Fibroblast of the aortic adventitia (primary cell): ENCODE measurements around the gene GDPD5. TPM values are rescaled to one million over a fixed set of nuclear protein-coding genes. Genes with fewer than 3 reads are reported as not detected.

Source experiments
- DNase-seq: peaks from one replicate; pipeline ENCODE4 v3.0.0-alpha.2; 2010; ENCODE audit warnings: low read depth
- H3K4me3 ChIP-seq: 2 replicates; pipeline ENCODE4 v1.5.1; 2011; ENCODE audit warnings: low read depth, mild to moderate bottlenecking, control low read depth, low read length, moderate library complexity
- total RNA-seq: library from RNA; depleted of rRNA; stranded (reverse); fragments of >200 nt; gene quantifications from 2 replicates; pipeline ENCODE4 v1.2.3, GENCODE V29; 2012; ENCODE audit warnings: low replicate concordance
- TF ChIP-seq, protein P1 (sequence below): IDR thresholded peaks from 2 replicates; pipeline ENCODE4 v1.5.1; 2011; ENCODE audit warnings: mild to moderate bottlenecking, low read length, control low read depth, inconsistent platforms; ENCODE audit not compliant: insufficient read depth

Gene GDPD5
- total RNA-seq, 1 donor, result 5.3 TPM

DNA sequence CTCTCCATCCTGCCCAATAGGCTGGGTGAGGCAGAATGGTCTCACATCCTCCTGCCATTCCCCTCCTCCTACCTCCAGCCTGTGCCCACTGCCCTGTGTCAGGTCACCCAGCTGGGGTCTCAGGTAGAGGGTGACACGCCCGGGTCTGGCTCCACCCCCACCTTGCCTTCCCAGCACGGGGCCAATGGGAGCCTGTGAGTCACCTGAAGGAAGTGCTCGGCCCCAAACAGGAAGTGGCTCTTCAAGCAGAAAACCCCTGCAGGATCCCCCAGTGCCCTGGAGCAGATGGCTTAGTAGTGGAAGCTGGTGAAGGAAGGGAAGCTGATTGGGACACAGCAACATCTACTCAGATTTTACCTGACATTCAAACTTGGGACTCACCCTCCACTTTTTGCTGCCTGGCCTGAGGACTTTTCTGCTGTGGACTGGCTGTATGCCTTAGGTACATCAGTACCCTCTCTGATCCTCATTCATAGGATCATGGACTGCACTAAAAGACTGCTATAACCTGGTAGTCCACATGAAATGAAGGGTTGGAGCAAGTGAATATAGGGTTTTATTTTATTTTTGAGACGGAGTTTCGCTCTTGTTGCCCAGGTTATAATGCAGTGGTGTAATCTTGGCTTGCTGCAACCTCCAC lies 33.4 kb downstream of the GDPD5 start:
- no peak for DNase-seq
- TF ChIP-seq, protein P1, sequence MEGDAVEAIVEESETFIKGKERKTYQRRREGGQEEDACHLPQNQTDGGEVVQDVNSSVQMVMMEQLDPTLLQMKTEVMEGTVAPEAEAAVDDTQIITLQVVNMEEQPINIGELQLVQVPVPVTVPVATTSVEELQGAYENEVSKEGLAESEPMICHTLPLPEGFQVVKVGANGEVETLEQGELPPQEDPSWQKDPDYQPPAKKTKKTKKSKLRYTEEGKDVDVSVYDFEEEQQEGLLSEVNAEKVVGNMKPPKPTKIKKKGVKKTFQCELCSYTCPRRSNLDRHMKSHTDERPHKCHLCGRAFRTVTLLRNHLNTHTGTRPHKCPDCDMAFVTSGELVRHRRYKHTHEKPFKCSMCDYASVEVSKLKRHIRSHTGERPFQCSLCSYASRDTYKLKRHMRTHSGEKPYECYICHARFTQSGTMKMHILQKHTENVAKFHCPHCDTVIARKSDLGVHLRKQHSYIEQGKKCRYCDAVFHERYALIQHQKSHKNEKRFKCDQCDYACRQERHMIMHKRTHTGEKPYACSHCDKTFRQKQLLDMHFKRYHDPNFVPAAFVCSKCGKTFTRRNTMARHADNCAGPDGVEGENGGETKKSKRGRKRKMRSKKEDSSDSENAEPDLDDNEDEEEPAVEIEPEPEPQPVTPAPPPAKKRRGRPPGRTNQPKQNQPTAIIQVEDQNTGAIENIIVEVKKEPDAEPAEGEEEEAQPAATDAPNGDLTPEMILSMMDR, result no peak
- no peak overlapping the region for H3K4me3 ChIP-seq

GRCh38 chr11:75491465-75491864 lies 34.3 kb downstream of the GDPD5 start:
- H3K4me3 ChIP-seq, result no peak overlapping the region
- DNase-seq, result no peak
- TF ChIP-seq, protein P1, result no peak

- no peak for DNase-seq
Measured at GRCh38 chr11:75490221-75491181, 35.2 kb downstream of the GDPD5 start.

DNA sequence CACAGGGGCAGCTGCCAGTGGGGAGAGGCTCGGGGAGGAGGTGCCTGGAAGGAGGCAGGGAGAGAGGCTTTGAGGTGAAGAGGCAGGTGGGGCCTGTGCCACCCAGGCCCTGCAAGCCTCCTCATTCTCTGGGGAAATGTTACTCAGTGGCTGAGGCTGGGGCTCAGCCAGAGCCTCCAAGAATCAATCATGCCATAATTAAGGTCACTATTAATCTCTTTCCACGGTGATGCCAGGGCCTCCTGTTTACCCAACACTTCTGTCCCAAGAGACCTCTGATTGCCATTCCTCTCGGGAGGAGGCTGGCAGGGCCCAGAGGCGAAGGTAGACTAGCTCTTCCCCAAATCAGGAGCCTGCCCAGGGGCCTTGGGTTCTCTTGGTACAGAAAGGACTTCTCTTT lies 38.4 kb downstream of the GDPD5 start:
- TF ChIP-seq, protein P1, result no peak
- no peak overlapping the region for H3K4me3 ChIP-seq
- no peak for DNase-seq

More at GRCh38 chr11:75490221-75491181, 35.2 kb downstream of the GDPD5 start:
- no peak overlapping the region for H3K4me3 ChIP-seq
- TF ChIP-seq, protein P1, result no peak

- no peak overlapping the region for H3K4me3 ChIP-seq
- TF ChIP-seq, protein P1, result no peak
- DNase-seq, result no peak
Measured at GRCh38 chr11:75485742-75486141, 40.0 kb downstream of the GDPD5 start.

DNA sequence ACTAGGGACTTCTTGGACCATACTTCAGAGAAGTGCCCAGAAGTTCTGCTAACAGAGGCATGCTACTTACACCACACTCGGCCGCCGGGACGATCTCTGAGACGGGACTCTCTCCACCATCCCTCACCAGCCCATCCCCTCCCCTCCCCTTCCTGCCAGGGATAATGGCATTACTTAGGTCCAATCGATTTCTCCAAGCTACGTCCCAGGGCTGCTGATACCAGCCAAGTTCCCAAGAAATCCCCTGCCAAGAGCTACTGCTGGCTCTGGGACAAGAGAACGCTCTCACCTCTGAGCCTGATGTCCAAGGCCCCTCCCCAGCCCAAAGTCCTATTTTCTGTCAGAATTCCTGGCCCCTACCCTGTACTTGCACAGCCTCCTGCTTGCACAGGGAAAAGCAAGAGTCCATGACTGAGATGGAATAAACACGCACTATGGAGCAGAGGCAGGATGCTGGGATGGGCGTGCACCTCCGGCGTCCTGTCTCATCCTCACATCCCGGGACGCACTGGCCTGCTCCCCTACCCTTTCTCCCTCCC lies 42.7 kb downstream of the GDPD5 start:
- no peak overlapping the region for H3K4me3 ChIP-seq
- DNase-seq, result no peak
- TF ChIP-seq, protein P1, result no peak
